ENCODE results near the gene EHF.
"Not testable (repeated sequence)": the region's sequence is repeated elsewhere in the genome, so short reads cannot be mapped to it uniquely, and the experiment has no call there.

Gene EHF

DNA sequence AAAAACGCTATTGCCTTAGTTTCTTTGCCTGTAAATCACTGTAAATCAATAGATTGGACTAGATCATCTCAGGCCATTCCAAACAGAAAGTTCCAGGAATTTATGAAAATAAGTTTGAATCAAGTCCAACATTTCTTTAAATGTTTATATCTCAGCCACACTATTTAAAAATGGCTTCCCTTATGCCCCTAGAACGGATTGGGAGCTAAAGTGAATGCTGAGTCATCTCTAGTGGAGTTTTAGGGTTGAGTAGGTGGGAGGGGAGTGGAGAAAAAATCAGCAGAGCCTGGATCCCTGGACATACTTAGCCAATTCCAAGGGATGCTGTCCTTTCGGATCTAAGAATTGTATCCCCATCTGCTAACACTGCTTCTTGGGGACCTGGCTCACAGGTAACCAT is 48.6 kb downstream of the EHF start:
- no peak for DNase-seq (ENCODE audit: low read depth)

DNA sequence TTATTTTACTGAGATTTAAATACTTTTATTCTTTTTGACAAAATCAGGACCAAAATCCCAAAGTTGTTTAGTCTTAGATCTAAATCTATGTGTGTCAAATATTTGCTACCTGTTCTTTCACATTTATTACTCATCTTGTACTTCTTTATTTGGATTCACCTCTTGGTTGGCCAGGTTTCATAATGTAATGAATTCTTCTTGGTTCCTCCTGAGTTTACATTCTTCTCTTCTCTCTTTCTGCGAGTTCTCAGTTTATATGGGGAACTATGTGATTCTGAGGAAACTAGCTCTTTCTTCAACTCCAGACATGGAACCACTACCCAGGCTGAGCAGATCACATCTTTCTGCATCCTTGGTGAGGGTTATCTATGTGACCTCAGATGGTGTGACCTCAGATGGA is 50.2 kb downstream of the EHF start:
- DNase-seq (ENCODE audit: low read depth) = no peak

DNA sequence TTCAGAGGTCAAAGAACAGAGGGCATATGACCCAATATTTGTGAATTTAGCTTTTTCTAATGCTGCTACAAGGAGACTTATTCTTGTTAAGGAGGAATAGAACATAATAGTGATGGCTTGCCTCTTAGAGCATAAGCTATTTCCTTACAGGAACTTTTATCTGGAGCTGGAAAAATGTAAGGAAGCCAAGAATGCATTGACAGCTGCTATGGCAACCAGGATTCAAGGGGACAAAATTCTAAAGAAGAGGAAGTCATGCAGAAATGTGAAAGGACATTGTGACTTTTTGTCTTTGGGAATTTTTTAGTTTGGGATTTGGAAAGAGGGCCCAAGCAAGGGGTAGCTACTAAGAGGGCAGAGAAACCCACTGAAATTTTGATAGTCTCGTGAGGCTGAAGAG is 51.1 kb downstream of the EHF start:
- no peak for DNase-seq (ENCODE audit: low read depth)

DNA sequence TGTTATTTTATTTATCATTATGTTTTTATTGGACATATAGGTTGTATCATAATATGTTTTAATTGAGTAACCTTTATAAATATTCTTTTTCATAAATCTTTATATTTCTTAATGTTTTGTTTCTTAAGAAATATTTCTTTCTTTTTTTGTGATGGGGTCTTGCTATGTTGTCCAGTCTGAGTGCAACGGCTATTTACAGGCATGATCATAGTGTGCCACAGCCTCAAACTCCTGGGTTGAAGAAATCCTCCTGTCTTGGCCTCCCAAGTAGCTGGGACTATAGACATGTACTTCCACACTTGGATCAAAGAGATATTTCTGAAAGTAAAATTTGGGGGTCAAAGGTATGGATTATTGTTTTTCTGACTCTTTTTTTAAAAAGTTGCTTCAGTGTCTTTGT is 53.1 kb downstream of the EHF start:
- no peak for DNase-seq (ENCODE audit: low read depth)

DNA sequence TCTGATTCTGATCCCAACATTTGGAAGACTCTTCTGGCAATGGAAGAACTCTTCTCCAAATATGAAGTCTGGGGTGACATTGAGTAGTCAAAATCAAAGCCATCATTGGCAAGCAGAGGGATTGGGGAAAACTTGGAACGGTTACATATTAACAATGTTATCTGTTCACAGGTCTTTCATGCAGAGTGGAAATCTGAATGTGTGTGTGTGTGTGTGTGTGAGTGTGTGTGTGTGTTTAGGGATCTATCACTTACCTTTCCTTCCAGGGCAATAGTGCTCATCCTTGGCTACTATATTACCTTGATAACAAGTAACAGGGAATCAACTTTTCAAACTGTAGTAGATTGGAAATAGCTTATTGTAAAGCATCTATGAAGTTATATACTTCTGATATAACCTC is 55.3 kb downstream of the EHF start:
- no peak for DNase-seq (ENCODE audit: low read depth)

- no peak for DNase-seq (ENCODE audit: low read depth)
Measured at GRCh38 chr11:34679681-34680080, 58.8 kb downstream of the EHF start.

- DNase-seq (ENCODE audit: low read depth) = no peak
Measured at GRCh38 chr11:34680206-34680605, 59.3 kb downstream of the EHF start.

DNA sequence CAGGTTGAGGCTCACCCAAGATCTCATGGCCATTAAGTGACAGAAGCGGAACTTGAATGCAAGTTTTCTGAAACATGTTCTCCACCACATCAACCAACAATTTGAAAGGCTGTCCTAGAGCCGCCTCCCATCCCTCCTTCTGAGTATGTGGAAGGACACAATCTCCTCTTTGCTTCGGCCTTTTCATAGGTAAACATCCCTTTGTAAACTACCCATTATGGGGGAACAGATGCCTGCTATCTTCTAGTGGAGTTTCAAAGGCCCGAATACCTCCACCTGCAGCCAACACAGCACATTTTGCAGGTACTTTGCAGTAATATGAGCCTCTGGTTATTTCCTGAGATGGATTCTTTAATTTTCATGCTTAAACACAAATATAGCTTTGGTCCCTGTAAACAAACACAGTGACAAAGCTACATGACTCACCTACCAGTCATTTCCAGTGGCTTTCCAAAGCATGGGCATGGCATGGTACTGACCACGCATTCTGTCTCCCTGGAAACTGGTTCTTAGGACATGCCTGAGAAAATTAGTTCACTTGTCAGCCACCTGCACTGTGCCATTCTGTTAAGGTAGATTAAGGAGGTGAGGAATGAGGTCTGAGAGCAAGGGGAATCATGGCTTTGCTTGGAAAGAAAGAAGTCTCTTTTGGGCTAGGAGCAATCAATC is 60.2 kb downstream of the EHF start:
- no peak for DNase-seq (ENCODE audit: low read depth)

DNA sequence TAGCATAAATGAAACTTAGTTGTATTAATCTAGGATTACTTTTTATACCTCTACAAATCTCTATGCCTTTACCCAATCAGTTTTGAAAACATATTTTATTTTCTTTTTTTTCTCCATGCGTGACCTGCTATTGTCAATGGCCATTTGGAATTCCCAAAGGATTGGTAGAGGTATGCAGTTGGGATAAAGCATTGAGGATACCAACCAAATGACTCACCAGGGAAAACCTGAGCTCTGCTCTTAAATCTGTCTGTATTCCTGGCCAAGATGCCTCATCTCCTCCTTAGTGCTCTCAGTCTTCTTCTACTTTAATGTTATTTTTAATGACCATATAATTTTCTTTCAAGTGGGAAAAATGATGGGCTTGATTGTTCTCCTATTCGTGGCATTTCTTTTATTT is 61.9 kb downstream of the EHF start:
- no peak for DNase-seq (ENCODE audit: low read depth)

DNA sequence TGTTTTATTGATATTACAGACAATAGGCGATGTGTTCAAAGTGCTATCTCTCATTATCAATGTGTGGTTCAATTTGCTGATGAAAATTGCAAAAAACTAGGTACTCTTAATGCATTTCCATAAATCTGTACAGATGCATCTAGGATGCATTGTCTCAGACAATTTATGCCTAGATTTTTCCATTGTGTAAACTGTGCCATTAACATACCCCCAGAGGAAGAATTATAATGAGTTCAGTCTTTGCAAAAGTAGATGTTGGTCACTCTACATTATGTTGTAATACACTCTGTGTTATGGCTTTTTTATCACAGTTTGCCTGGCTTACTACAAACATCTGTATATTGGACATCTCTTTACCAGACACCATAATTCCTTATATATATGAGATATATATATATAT is 62.5 kb downstream of the EHF start:
- DNase-seq (ENCODE audit: low read depth) = no peak

DNA sequence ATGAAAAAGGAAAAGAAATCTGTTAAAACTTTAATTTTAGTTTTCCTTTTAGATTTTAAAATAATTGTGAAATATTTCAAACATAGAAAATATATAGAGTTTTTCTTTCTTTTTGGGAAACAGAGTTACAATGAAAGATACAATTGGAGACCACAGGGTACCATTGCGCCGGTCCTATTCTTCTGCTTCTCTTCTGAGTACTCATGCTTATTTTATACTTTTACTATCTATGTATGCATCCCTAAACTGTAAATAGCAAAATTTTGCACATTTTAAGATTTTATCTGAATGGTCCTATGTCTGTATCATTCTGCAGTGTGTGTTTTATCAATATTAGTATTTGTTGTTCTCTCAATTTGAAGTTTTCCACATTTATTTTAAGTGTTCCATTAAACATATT is 65.0 kb downstream of the EHF start:
- no peak for DNase-seq (ENCODE audit: low read depth)

- DNase-seq (ENCODE audit: low read depth) = not testable (repeated sequence)
Measured at GRCh38 chr11:34692299-34692698, 71.4 kb downstream of the EHF start.

- no peak for DNase-seq (ENCODE audit: low read depth)
Measured at GRCh38 chr11:34696862-34697261, 76.0 kb downstream of the EHF start.

GRCh38 chr11:34706709-34707461 is 86.0 kb downstream of the EHF start:
- no peak for DNase-seq (ENCODE audit: low read depth)

GRCh38 chr11:34707462-34707840 is 86.6 kb downstream of the EHF start:
- DNase-seq (ENCODE audit: low read depth) = no peak

Measured in stimulated activated CD8-positive, alpha-beta memory T cell treated with anti-CD3 and anti-CD28 coated beads, Interleukin-7, amount 100 ng/mL, for 24 hours (primary cell).